Suprapubic skin (tissue), 4 donors: ENCODE measurements around the gene SLC9A9. TPM values are rescaled to one million over a fixed set of nuclear protein-coding genes. Genes with fewer than 3 reads are reported as not detected.

Source experiments
- DNase-seq, 2 donors: peaks; one replicate each; pipeline ENCODE4 v3.0.0-alpha.2; 2019; ENCODE audit warnings: low spot score in 2 of 2
- H3K27ac ChIP-seq: fragments of 200-600 bp; sonication (generic); one replicate; pipeline ENCODE4 v1.5.1; 2019
- H3K27me3 ChIP-seq: fragments of 200-600 bp; sonication (generic); one replicate; pipeline ENCODE4 v1.5.1; 2019
- H3K36me3 ChIP-seq: fragments of 200-600 bp; sonication (generic); one replicate; pipeline ENCODE4 v1.5.1; 2019
- H3K4me1 ChIP-seq: fragments of 200-600 bp; sonication (generic); one replicate; pipeline ENCODE4 v1.5.1; 2019
- H3K4me3 ChIP-seq: fragments of 200-600 bp; sonication (generic); one replicate; pipeline ENCODE4 v1.5.1; 2019; ENCODE audit warnings: mild to moderate bottlenecking
- H3K9me3 ChIP-seq: fragments of 200-600 bp; sonication (generic); one replicate; pipeline ENCODE4 v1.5.1; 2019
- CTCF ChIP-seq, 2 donors: fragments of 200-600 bp in 1 of 2; fragments of 450-650 bp in 1 of 2; sonication (generic) in 1 of 2; IDR thresholded peaks; one replicate each; pipeline ENCODE4 v1.5.1; 2016 to 2019; ENCODE audit warnings: antibody characterized with exemption in 2 of 2, mild to moderate bottlenecking in 1 of 2, moderate library complexity in 1 of 2
- EP300 ChIP-seq: sonication (generic); formaldehyde crosslinking; IDR thresholded peaks from one replicate; pipeline ENCODE4 v1.6.1; 2017; ENCODE audit warnings: antibody characterized with exemption
- POLR2A ChIP-seq, 2 donors: fragments of 450-650 bp; IDR thresholded peaks; one replicate each; pipeline ENCODE4 v1.6.1; 2017; ENCODE audit warnings: antibody characterized with exemption in 2 of 2, mild to moderate bottlenecking in 2 of 2, moderate library complexity in 2 of 2
- POLR2AphosphoS5 ChIP-seq, 3 donors: sonication (generic); formaldehyde crosslinking; IDR thresholded peaks; one replicate each; pipeline ENCODE4 v1.6.1; 2017; ENCODE audit warnings: antibody characterized with exemption in 3 of 3
- WGBS: methylation state at CpG from one replicate; pipeline ENCODE4 v1.1.5; 2018; 5-methylcytosine and 5-hydroxymethylcytosine counted together
- total RNA-seq, 4 donors: library from RNA; depleted of rRNA; stranded (reverse); fragments of >200 nt; gene quantifications; one replicate each; pipeline ENCODE4 v1.1.0, GENCODE V29; 2016

The SLC9A9 gene
- total RNA-seq, 4 donors from 2014 or later: 16.6 to 51.0 (median 30.0) TPM

GRCh38 chr3:143559296-143559695 lies 289.0 kb downstream of the SLC9A9 start:
- no peaks in the 10 kb centered on the region for H3K27me3 ChIP-seq
- 72% methylated on average over 3 of the region's 3 CpGs for WGBS
- no peak overlapping the region for H3K27ac ChIP-seq
- TF ChIP-seq CTCF (IDR thresholded peaks at IDR 0.05) (no peak), POLR2A (IDR thresholded peaks at IDR 0.05) (no peak), EP300 (no peak), POLR2AphosphoS5 (IDR thresholded peaks at IDR 0.05) (no peak)
- H3K36me3 ChIP-seq: no peaks in the 10 kb centered on the region
- no peak for DNase-seq
- no peak overlapping the region for H3K4me3 ChIP-seq
- no peaks in the 10 kb centered on the region for H3K4me1 ChIP-seq
- H3K9me3 ChIP-seq: peaks cover 12% of the 10 kb centered on the region

- DNase-seq: no peak
- peaks cover 12% of the 10 kb centered on the region for H3K36me3 ChIP-seq
- 78% methylated on average over 3 of the region's 3 CpGs for WGBS
These were observed 295.4 kb downstream of the SLC9A9 start for GRCh38 chr3:143552851-143553250.

DNA sequence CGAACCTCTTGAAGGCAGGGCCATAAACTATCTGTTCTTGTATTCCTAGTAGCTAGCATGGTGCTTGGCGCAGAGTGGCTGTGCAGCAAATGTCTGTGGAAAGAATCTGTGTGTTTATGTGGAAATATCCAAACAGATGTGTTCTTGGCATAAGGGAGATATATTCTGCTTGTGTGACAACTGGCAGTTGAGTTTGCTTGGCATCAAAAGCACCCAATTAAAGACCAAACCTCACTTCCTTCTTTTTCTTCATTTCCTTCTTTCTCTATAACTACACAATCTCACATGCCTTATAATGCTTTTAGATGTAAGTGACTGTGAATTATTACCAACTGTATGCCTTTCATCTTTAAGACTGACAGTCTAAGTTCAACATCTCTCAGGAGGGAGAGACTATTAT lies 296.5 kb downstream of the SLC9A9 start:
- no peaks in the 10 kb centered on the region for H3K27me3 ChIP-seq
- peaks cover 12% of the 10 kb centered on the region for H3K36me3 ChIP-seq
- DNase-seq: no peak
- no peak overlapping the region for H3K4me3 ChIP-seq
- no peak overlapping the region for H3K27ac ChIP-seq
- H3K9me3 ChIP-seq: no peaks in the 10 kb centered on the region
- H3K4me1 ChIP-seq: no peaks in the 10 kb centered on the region
- TF ChIP-seq POLR2AphosphoS5 (IDR thresholded peaks at IDR 0.05) (no peak), EP300 (no peak), POLR2A (IDR thresholded peaks at IDR 0.05) (no peak), CTCF (IDR thresholded peaks at IDR 0.05) (no peak)
- WGBS: 89% methylated on average over 2 of the region's 2 CpGs

More at GRCh38 chr3:143552851-143553250, 295.4 kb downstream of the SLC9A9 start:
- TF ChIP-seq EP300: no peak
- TF ChIP-seq POLR2A (IDR thresholded peaks at IDR 0.05): no peak
- no peak for TF ChIP-seq CTCF (IDR thresholded peaks at IDR 0.05)
- no peak for TF ChIP-seq POLR2AphosphoS5 (IDR thresholded peaks at IDR 0.05)
- Histone ChIP-seq H3K27me3 (no peaks in the 10 kb centered on the region), H3K27ac (no peak overlapping the region), H3K4me3 (no peak overlapping the region), H3K9me3 (peaks cover 2% of the 10 kb centered on the region), H3K4me1 (no peaks in the 10 kb centered on the region)

GRCh38 chr3:143548861-143549497 lies 299.3 kb downstream of the SLC9A9 start:
- peaks cover 12% of the 10 kb centered on the region for H3K36me3 ChIP-seq
- H3K9me3 ChIP-seq: no peaks in the 10 kb centered on the region
- TF ChIP-seq CTCF (IDR thresholded peaks at IDR 0.05) (no peak), EP300 (no peak), POLR2AphosphoS5 (IDR thresholded peaks at IDR 0.05) (no peak), POLR2A (IDR thresholded peaks at IDR 0.05) (no peak)
- H3K27ac ChIP-seq: no peak overlapping the region
- no peak for DNase-seq
- WGBS: 93% methylated on average over 2 of the region's 2 CpGs
- no peaks in the 10 kb centered on the region for H3K4me1 ChIP-seq
- no peaks in the 10 kb centered on the region for H3K27me3 ChIP-seq
- no peak overlapping the region for H3K4me3 ChIP-seq

- H3K27me3 ChIP-seq: no peaks in the 10 kb centered on the region
- no peaks in the 10 kb centered on the region for H3K9me3 ChIP-seq
- no peak overlapping the region for H3K4me3 ChIP-seq
- no peak overlapping the region for H3K27ac ChIP-seq
- peaks cover 12% of the 10 kb centered on the region for H3K36me3 ChIP-seq
- no peak for DNase-seq
- 98% methylated on average over 3 of the region's 3 CpGs for WGBS
- no peaks in the 10 kb centered on the region for H3K4me1 ChIP-seq
- TF ChIP-seq EP300: no peak
- no peak for TF ChIP-seq POLR2A (IDR thresholded peaks at IDR 0.05)
- no peak for TF ChIP-seq CTCF (IDR thresholded peaks at IDR 0.05)
- TF ChIP-seq POLR2AphosphoS5 (IDR thresholded peaks at IDR 0.05): no peak
These were observed 299.9 kb downstream of the SLC9A9 start for GRCh38 chr3:143548393-143548792.
